ENCODE results near the gene BBS7.
A peak's percentile ranks its signal among the peaks of the same experiment; 100 is the strongest.

BBS7 gene

DNA sequence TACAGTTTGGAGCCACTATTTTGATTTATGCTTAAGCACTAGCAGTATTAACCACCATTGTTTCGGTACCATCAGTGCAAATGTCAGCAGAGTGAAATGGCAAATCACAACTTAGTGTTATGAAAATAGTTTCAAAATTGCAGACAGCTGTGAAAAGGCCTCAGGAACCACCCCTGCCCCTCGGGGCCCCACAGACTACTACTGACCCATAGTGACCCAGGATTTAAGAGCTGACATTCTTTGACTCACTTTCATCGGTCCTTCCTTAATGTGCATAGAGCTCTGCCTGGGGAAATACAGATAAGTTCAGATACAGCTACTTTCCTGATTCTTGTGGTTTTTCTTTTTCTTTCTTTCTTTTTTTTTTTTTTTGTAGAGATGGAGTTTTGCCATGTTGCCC is 3.3 kb upstream of the BBS7 start:
- Histone ChIP-seq H3K4me3 (ENCODE audit: low read length) (no peak overlapping the region), H3K9ac (ENCODE audit: low read length) (no peak overlapping the region), H3K27me3 (ENCODE audit: control insufficient read depth, insufficient read depth, low read length) (no peaks in the 10 kb centered on the region), H3K4me1 (ENCODE audit: control insufficient read depth, insufficient read depth, low read length) (no peaks in the 10 kb centered on the region), H3K36me3 (ENCODE audit: control insufficient read depth, insufficient read depth, low read length) (no peaks in the 10 kb centered on the region), H3K27ac (ENCODE audit: low read depth, low read length) (no peak overlapping the region)

GRCh38 chr4:121863799-121864198 is 6.5 kb downstream of the BBS7 start:
- Histone ChIP-seq H3K9ac (ENCODE audit: low read length) (no peak overlapping the region), H3K4me3 (ENCODE audit: low read length) (no peak overlapping the region), H3K36me3 (ENCODE audit: control insufficient read depth, insufficient read depth, low read length) (no peaks in the 10 kb centered on the region), H3K4me1 (ENCODE audit: control insufficient read depth, insufficient read depth, low read length) (no peaks in the 10 kb centered on the region), H3K27me3 (ENCODE audit: control insufficient read depth, insufficient read depth, low read length) (no peaks in the 10 kb centered on the region), H3K27ac (ENCODE audit: low read depth, low read length) (no peak overlapping the region)

- Histone ChIP-seq H3K4me1 (ENCODE audit: control insufficient read depth, insufficient read depth, low read length) (no peaks in the 10 kb centered on the region), H3K36me3 (ENCODE audit: control insufficient read depth, insufficient read depth, low read length) (no peaks in the 10 kb centered on the region), H3K4me3 (ENCODE audit: low read length) (no peak overlapping the region), H3K27me3 (ENCODE audit: control insufficient read depth, insufficient read depth, low read length) (no peaks in the 10 kb centered on the region), H3K27ac (ENCODE audit: low read depth, low read length) (no peak overlapping the region), H3K9ac (ENCODE audit: low read length) (no peak overlapping the region)
Measured at GRCh38 chr4:121861426-121861825, 8.8 kb downstream of the BBS7 start.

GRCh38 chr4:121860121-121860520 is 10.2 kb downstream of the BBS7 start:
- H3K4me3 ChIP-seq (ENCODE audit: low read length): no peak overlapping the region
- no peak overlapping the region for H3K27ac ChIP-seq (ENCODE audit: low read depth, low read length)
- H3K27me3 ChIP-seq (ENCODE audit: control insufficient read depth, insufficient read depth, low read length): no peaks in the 10 kb centered on the region
- no peaks in the 10 kb centered on the region for H3K36me3 ChIP-seq (ENCODE audit: control insufficient read depth, insufficient read depth, low read length)
- no peaks in the 10 kb centered on the region for H3K4me1 ChIP-seq (ENCODE audit: control insufficient read depth, insufficient read depth, low read length)
- no peak overlapping the region for H3K9ac ChIP-seq (ENCODE audit: low read length)

- Histone ChIP-seq H3K9ac (ENCODE audit: low read length) (no peak overlapping the region), H3K27ac (ENCODE audit: low read depth, low read length) (no peak overlapping the region), H3K4me1 (ENCODE audit: control insufficient read depth, insufficient read depth, low read length) (no peaks in the 10 kb centered on the region), H3K4me3 (ENCODE audit: low read length) (no peak overlapping the region), H3K27me3 (ENCODE audit: control insufficient read depth, insufficient read depth, low read length) (no peaks in the 10 kb centered on the region), H3K36me3 (ENCODE audit: control insufficient read depth, insufficient read depth, low read length) (no peaks in the 10 kb centered on the region)
Measured at GRCh38 chr4:121851354-121851753, 18.9 kb downstream of the BBS7 start.

- Histone ChIP-seq H3K27ac (ENCODE audit: low read depth, low read length) (no peak overlapping the region), H3K36me3 (ENCODE audit: control insufficient read depth, insufficient read depth, low read length) (no peaks in the 10 kb centered on the region), H3K4me3 (ENCODE audit: low read length) (no peak overlapping the region), H3K27me3 (ENCODE audit: control insufficient read depth, insufficient read depth, low read length) (no peaks in the 10 kb centered on the region), H3K4me1 (ENCODE audit: control insufficient read depth, insufficient read depth, low read length) (no peaks in the 10 kb centered on the region), H3K9ac (ENCODE audit: low read length) (no peak overlapping the region)
Measured at GRCh38 chr4:121846662-121847061, 23.6 kb downstream of the BBS7 start.

- no peaks in the 10 kb centered on the region for H3K27me3 ChIP-seq (ENCODE audit: control insufficient read depth, insufficient read depth, low read length)
- H3K9ac ChIP-seq (ENCODE audit: low read length): no peak overlapping the region
- H3K4me3 ChIP-seq (ENCODE audit: low read length): no peak overlapping the region
- H3K4me1 ChIP-seq (ENCODE audit: control insufficient read depth, insufficient read depth, low read length): no peaks in the 10 kb centered on the region
- no peak overlapping the region for H3K27ac ChIP-seq (ENCODE audit: low read depth, low read length)
- H3K36me3 ChIP-seq (ENCODE audit: control insufficient read depth, insufficient read depth, low read length): no peaks in the 10 kb centered on the region
Measured at GRCh38 chr4:121842862-121843261, 27.4 kb downstream of the BBS7 start.

GRCh38 chr4:121838136-121838535 is 32.1 kb downstream of the BBS7 start:
- H3K36me3 ChIP-seq (ENCODE audit: control insufficient read depth, insufficient read depth, low read length): no peaks in the 10 kb centered on the region
- no peaks in the 10 kb centered on the region for H3K4me1 ChIP-seq (ENCODE audit: control insufficient read depth, insufficient read depth, low read length)
- no peak overlapping the region for H3K9ac ChIP-seq (ENCODE audit: low read length)
- no peaks in the 10 kb centered on the region for H3K27me3 ChIP-seq (ENCODE audit: control insufficient read depth, insufficient read depth, low read length)
- H3K27ac ChIP-seq (ENCODE audit: low read depth, low read length): no peak overlapping the region
- no peak overlapping the region for H3K4me3 ChIP-seq (ENCODE audit: low read length)

- H3K4me3 ChIP-seq (ENCODE audit: low read length): no peak overlapping the region
- H3K4me1 ChIP-seq (ENCODE audit: control insufficient read depth, insufficient read depth, low read length): no peaks in the 10 kb centered on the region
- H3K27me3 ChIP-seq (ENCODE audit: control insufficient read depth, insufficient read depth, low read length): no peaks in the 10 kb centered on the region
- H3K9ac ChIP-seq (ENCODE audit: low read length): no peak overlapping the region
- H3K36me3 ChIP-seq (ENCODE audit: control insufficient read depth, insufficient read depth, low read length): peaks cover 2% of the 10 kb centered on the region
- no peak overlapping the region for H3K27ac ChIP-seq (ENCODE audit: low read depth, low read length)
Measured at GRCh38 chr4:121829511-121829910, 40.8 kb downstream of the BBS7 start.

DNA sequence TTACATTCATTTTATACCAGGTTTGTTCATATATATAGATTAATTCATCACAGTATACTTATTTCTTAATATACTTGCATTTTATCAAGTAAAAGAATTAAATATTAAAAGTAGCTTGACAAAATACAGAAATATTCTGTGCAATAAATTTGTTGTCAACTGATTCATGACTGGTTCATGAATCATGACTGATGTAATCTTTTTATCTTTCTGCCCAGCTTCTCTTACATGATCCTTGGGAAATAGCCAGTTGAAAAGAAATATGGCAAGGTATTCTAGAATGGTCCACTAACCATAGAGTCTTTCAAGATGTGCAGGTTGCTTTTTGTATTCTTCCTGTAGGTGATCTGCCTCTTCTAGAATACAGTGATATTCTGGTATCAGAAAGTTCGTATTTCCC is 42.4 kb downstream of the BBS7 start:
- peaks cover 2% of the 10 kb centered on the region for H3K36me3 ChIP-seq (ENCODE audit: control insufficient read depth, insufficient read depth, low read length)
- H3K27me3 ChIP-seq (ENCODE audit: control insufficient read depth, insufficient read depth, low read length): no peaks in the 10 kb centered on the region
- H3K4me3 ChIP-seq (ENCODE audit: low read length): no peak overlapping the region
- no peak overlapping the region for H3K27ac ChIP-seq (ENCODE audit: low read depth, low read length)
- H3K9ac ChIP-seq (ENCODE audit: low read length): no peak overlapping the region
- H3K4me1 ChIP-seq (ENCODE audit: control insufficient read depth, insufficient read depth, low read length): no peaks in the 10 kb centered on the region

- no peak overlapping the region for H3K9ac ChIP-seq (ENCODE audit: low read length)
Measured at GRCh38 chr4:121824950-121825349, 45.3 kb downstream of the BBS7 start.

DNA sequence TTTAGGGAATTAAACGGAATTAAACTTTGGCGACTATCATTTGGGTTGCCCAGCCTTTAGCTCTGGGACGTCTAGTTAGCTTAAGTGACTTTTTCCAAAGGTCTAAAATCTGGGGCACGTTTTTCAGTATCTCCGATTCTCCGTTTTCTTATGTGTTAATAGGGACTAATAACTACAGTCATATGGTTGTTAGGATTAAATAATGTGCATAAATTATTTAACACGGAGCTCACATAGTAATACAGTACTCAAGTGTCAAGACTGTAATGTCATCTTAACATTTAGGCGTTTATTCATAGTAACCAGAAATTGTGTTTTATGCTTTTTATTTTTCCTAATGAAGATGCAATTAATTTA is 46.1 kb downstream of the BBS7 start:
- Histone ChIP-seq H3K36me3 (ENCODE audit: control insufficient read depth, insufficient read depth, low read length) (no peaks in the 10 kb centered on the region), H3K4me1 (ENCODE audit: control insufficient read depth, insufficient read depth, low read length) (no peaks in the 10 kb centered on the region), H3K27me3 (ENCODE audit: control insufficient read depth, insufficient read depth, low read length) (no peaks in the 10 kb centered on the region), H3K4me3 (ENCODE audit: low read length) (peak overlapping the region; percentile 75), H3K27ac (ENCODE audit: low read depth, low read length) (peak overlapping the region; percentile 87), H3K9ac (ENCODE audit: low read length) (no peak overlapping the region)

More at GRCh38 chr4:121824950-121825349, 45.3 kb downstream of the BBS7 start:
- Histone ChIP-seq H3K4me3 (ENCODE audit: low read length) (no peak overlapping the region), H3K27me3 (ENCODE audit: control insufficient read depth, insufficient read depth, low read length) (no peaks in the 10 kb centered on the region), H3K27ac (ENCODE audit: low read depth, low read length) (no peak overlapping the region), H3K36me3 (ENCODE audit: control insufficient read depth, insufficient read depth, low read length) (no peaks in the 10 kb centered on the region), H3K4me1 (ENCODE audit: control insufficient read depth, insufficient read depth, low read length) (no peaks in the 10 kb centered on the region)

DNA sequence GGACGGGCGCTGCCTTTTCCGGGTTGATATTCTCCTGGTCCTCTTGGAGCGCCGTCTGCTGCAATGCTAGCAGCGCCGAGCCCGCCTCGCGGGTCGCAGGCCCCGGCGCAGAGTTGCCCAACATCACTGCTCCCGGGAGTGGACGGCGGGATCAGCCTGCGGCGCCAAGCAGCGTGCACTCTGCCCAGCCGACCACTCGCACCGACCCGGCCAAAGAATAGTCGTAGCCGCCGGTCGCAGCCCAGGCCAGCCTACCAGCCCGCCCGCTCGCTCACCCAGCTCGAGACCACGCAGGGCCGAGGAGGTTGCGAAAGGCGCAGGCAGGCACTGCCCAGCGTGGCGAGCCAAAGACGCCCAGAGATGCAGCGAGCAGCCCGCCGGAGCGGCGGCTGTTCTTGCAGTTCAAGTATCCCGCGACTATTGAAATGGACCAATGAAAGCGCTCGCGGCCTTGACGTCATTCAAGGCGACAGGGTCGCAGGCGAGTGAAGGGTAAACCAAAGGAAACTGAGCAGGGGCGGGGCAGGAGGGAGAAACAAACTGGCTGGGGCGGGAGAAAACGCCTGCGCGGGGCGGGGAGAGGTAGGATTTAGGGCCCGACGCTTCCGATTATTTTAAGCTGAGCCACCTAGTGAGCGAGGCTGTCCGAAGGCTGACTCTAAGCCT is 46.6 kb downstream of the BBS7 start, which contains the start of gene CCNA2:
Gene CCNA2, minus strand, starts transcription at position 379 of the 666 bp plus-strand sequence. Its CDS starts 255 bp downstream, at position 124.
- Histone ChIP-seq H3K27ac (ENCODE audit: low read depth, low read length) (peak within 1 kb of the TSS; percentile 87), H3K4me3 (ENCODE audit: low read length) (peak within 1 kb of the TSS; percentile 78), H3K9ac (ENCODE audit: low read length) (no peak within 1 kb of the TSS), H3K4me1 (ENCODE audit: control insufficient read depth, insufficient read depth, low read length) (no peaks in the 10 kb centered on the region), H3K36me3 (ENCODE audit: control insufficient read depth, insufficient read depth, low read length) (no peaks in the 10 kb centered on the region), H3K27me3 (ENCODE audit: control insufficient read depth, insufficient read depth, low read length) (no peaks in the 10 kb centered on the region)
